H9 (cell line): ENCODE measurements around the gene ROPN1B. TPM values are rescaled to one million over a fixed set of nuclear protein-coding genes. Genes with fewer than 3 reads are reported as not detected.
"Not testable (repeated sequence)": the region's sequence is repeated elsewhere in the genome, so short reads cannot be mapped to it uniquely, and the experiment has no call there.

Experiments
- DNase-seq: peaks from one replicate; pipeline ENCODE4 v3.0.0-alpha.2; 2017
- H2AFZ ChIP-seq: one replicate; pipeline ENCODE4 v1.6.1; 2013; ENCODE audit warnings: mild to moderate bottlenecking, low read length, control low read depth, moderate library complexity
- H2AK5ac ChIP-seq: 2 replicates; pipeline ENCODE4 v1.6.1; 2013; ENCODE audit warnings: low read length, control low read depth, mixed read lengths; ENCODE audit not compliant: insufficient read length
- H2BK120ac ChIP-seq: one replicate; pipeline ENCODE4 v1.6.1; 2013; ENCODE audit warnings: low read depth, mild to moderate bottlenecking, low read length, control low read depth, inconsistent platforms; ENCODE audit not compliant: poor library complexity, severe bottlenecking
- H2BK12ac ChIP-seq: 2 replicates; pipeline ENCODE4 v1.6.1; 2013; ENCODE audit warnings: low read length, control low read depth, mixed read lengths, low read depth; ENCODE audit not compliant: insufficient read length
- H2BK15ac ChIP-seq: 2 replicates; pipeline ENCODE4 v1.6.1; 2013; ENCODE audit warnings: low read depth, low read length, control low read depth
- H2BK20ac ChIP-seq: one replicate; pipeline ENCODE4 v1.6.1; 2013; ENCODE audit warnings: low read depth, mild to moderate bottlenecking, low read length, control low read depth, inconsistent platforms; ENCODE audit not compliant: poor library complexity, severe bottlenecking
- H2BK5ac ChIP-seq: 2 replicates; pipeline ENCODE4 v1.6.1; 2013; ENCODE audit warnings: low read length, control low read depth, mixed read lengths; ENCODE audit not compliant: insufficient read length
- H3K14ac ChIP-seq: 2 replicates; pipeline ENCODE4 v1.6.1; 2013; ENCODE audit warnings: low read length, control low read depth; ENCODE audit not compliant: insufficient read depth
- H3K18ac ChIP-seq: 2 replicates; pipeline ENCODE4 v1.6.1; 2013; ENCODE audit warnings: low read depth, mild to moderate bottlenecking, mixed read lengths, low read length, control low read depth; ENCODE audit not compliant: insufficient read length
- H3K23ac ChIP-seq: 2 replicates; pipeline ENCODE4 v1.6.1; 2013; ENCODE audit warnings: low read length, control low read depth, mixed read lengths, low read depth; ENCODE audit not compliant: insufficient read length
- H3K23me2 ChIP-seq: 2 replicates; pipeline ENCODE4 v1.6.1; 2013; ENCODE audit warnings: low read depth, mild to moderate bottlenecking, mixed read lengths, low read length, control low read depth; ENCODE audit not compliant: insufficient read length, poor library complexity, severe bottlenecking
- H3K27ac ChIP-seq: 2 replicates; pipeline ENCODE4 v1.5.1; 2013; ENCODE audit warnings: low read length, control low read depth, mixed read lengths, low read depth; ENCODE audit not compliant: insufficient read length
- H3K27me3 ChIP-seq: 2 replicates; pipeline ENCODE4 v1.6.1; 2013; ENCODE audit warnings: low read length, control low read depth, inconsistent platforms; ENCODE audit not compliant: insufficient read depth
- H3K4ac ChIP-seq: 2 replicates; pipeline ENCODE4 v1.6.1; 2013; ENCODE audit warnings: low read depth, mild to moderate bottlenecking, control low read depth, inconsistent platforms, low read length, moderate library complexity
- H3K4me1 ChIP-seq: 2 replicates; pipeline ENCODE4 v1.6.1; 2013; ENCODE audit warnings: low read length, control low read depth, inconsistent platforms; ENCODE audit not compliant: insufficient read depth
- H3K4me2 ChIP-seq: 2 replicates; pipeline ENCODE4 v1.6.1; 2013; ENCODE audit warnings: low read length, control low read depth, mixed read lengths; ENCODE audit not compliant: insufficient read length, insufficient read depth
- H3K56ac ChIP-seq: 2 replicates; pipeline ENCODE4 v1.6.1; 2013; ENCODE audit warnings: low read depth, mild to moderate bottlenecking, mixed read lengths, low read length, control low read depth; ENCODE audit not compliant: insufficient read length
- H3K79me1 ChIP-seq: 2 replicates; pipeline ENCODE4 v1.6.1; 2013; ENCODE audit warnings: low read depth, mild to moderate bottlenecking, moderate library complexity, low read length, control low read depth, inconsistent platforms; ENCODE audit not compliant: insufficient read depth, poor library complexity, severe bottlenecking
- H3K79me2 ChIP-seq: 2 replicates; pipeline ENCODE4 v1.6.1; 2013; ENCODE audit warnings: low read length, control low read depth, inconsistent platforms; ENCODE audit not compliant: insufficient read depth
- H3K9ac ChIP-seq: 2 replicates; pipeline ENCODE4 v1.6.1; 2013; ENCODE audit warnings: low read length, control low read depth, mixed read lengths; ENCODE audit not compliant: insufficient read length; ENCODE audit errors: extremely low read depth
- H3K9me3 ChIP-seq: one replicate; pipeline ENCODE4 v1.6.1; 2013; ENCODE audit warnings: low read depth, low read length, inconsistent platforms; ENCODE audit not compliant: control insufficient read depth
- H3T11ph ChIP-seq: one replicate; pipeline ENCODE4 v1.6.1; 2013; ENCODE audit warnings: mild to moderate bottlenecking, low read length, control low read depth, inconsistent platforms
- H4K20me1 ChIP-seq: one replicate; pipeline ENCODE4 v1.6.1; 2013; ENCODE audit not compliant: control insufficient read depth, insufficient read length, insufficient read depth
- H4K5ac ChIP-seq: 2 replicates; pipeline ENCODE4 v1.6.1; 2013; ENCODE audit warnings: low read depth, mild to moderate bottlenecking, mixed read lengths, low read length, control low read depth; ENCODE audit not compliant: insufficient read length
- H4K8ac ChIP-seq: replicated peaks from 2 replicates; pipeline ENCODE4 v1.6.1; 2013; ENCODE audit warnings: low read length, control low read depth, mixed read lengths, low read depth; ENCODE audit not compliant: insufficient read length
- H4K91ac ChIP-seq: 2 replicates; pipeline ENCODE4 v1.6.1; 2013; ENCODE audit warnings: low read depth, mild to moderate bottlenecking, moderate library complexity, mixed read lengths, low read length, control low read depth; ENCODE audit not compliant: insufficient read length
- H3K27ac Mint-ChIP-seq, 3 experiments: 2 replicates in 2 of 3; 3 replicates in 1 of 3; pipeline ENCODE4 v1.8.0; 2020 to 2021; ENCODE audit warnings: mixed read lengths in 3 of 3, mild to moderate bottlenecking in 1 of 3, moderate library complexity in 1 of 3
- H3K27me3 Mint-ChIP-seq: 2 replicates; pipeline ENCODE4 v1.8.0; 2021; ENCODE audit warnings: low read depth, mild to moderate bottlenecking, moderate library complexity, mixed read lengths
- H3K36me3 Mint-ChIP-seq, 3 experiments: 2 replicates in 2 of 3; 3 replicates in 1 of 3; pipeline ENCODE4 v1.8.0; 2020 to 2021; ENCODE audit warnings: low read depth in 3 of 3, mixed read lengths in 3 of 3; ENCODE audit not compliant: insufficient read depth in 1 of 3
- H3K4me1 Mint-ChIP-seq, 2 experiments: 2 replicates each; pipeline ENCODE4 v1.8.0; 2020; ENCODE audit warnings: mixed read lengths in 2 of 2
- H3K4me3 Mint-ChIP-seq, 2 experiments: 2 replicates in 1 of 2; 3 replicates in 1 of 2; pipeline ENCODE4 v1.8.0; 2020 to 2021; ENCODE audit warnings: mild to moderate bottlenecking in 2 of 2, mixed read lengths in 2 of 2, moderate library complexity in 1 of 2
- H3K9me3 Mint-ChIP-seq, 2 experiments: 2 replicates in 1 of 2; 3 replicates in 1 of 2; pipeline ENCODE4 v1.8.0; 2020; ENCODE audit warnings: mild to moderate bottlenecking in 2 of 2, mixed read lengths in 2 of 2, moderate library complexity in 1 of 2
- CTCF ChIP-seq: fragments of 200-600 bp; sonication (generic); conservative IDR thresholded peaks from 3 replicates; pipeline ENCODE4 v1.8.0; 2021; ENCODE audit warnings: antibody characterized with exemption, mild to moderate bottlenecking
- WGBS: extraction: QIAGEN DNeasy Blood & Tissue Kit; methylation state at CpG from one replicate; pipeline ENCODE4 v1.1.7; 2013; ENCODE audit warnings: missing lambda C conversion rate, low lambda C conversion rate, mixed read lengths; ENCODE audit not compliant: insufficient read length; ENCODE audit errors: extremely low coverage; 5-methylcytosine and 5-hydroxymethylcytosine counted together
- total RNA-seq: library from RNA; stranded (reverse); gene quantifications from 2 replicates; pipeline ENCODE4 v1.2.1, GENCODE V29; 2021

The ROPN1B gene
- total RNA-seq, 1 experiment from 2014 or later: not detected

GRCh38 chr3:125921712-125922111 lies 47.3 kb upstream of the ROPN1B start:
- not testable (repeated sequence) for H3K27me3 Mint-ChIP-seq, H2BK5ac ChIP-seq, H3K23me2 ChIP-seq, H3K9me3 Mint-ChIP-seq, H4K5ac ChIP-seq, H3T11ph ChIP-seq, H2BK15ac ChIP-seq, H3K18ac ChIP-seq, H2BK120ac ChIP-seq, H4K8ac ChIP-seq, H3K9ac ChIP-seq, H4K20me1 ChIP-seq, H3K27me3 ChIP-seq, H2BK20ac ChIP-seq, H3K27ac ChIP-seq, H2AFZ ChIP-seq, H3K36me3 Mint-ChIP-seq, H4K91ac ChIP-seq, H3K4ac ChIP-seq, H3K4me1 Mint-ChIP-seq, H3K4me1 ChIP-seq, H3K79me2 ChIP-seq, H3K79me1 ChIP-seq, H3K56ac ChIP-seq, H3K9me3 ChIP-seq, H3K4me2 ChIP-seq, H3K23ac ChIP-seq, H3K14ac ChIP-seq, H2BK12ac ChIP-seq, H3K4me3 Mint-ChIP-seq, H2AK5ac ChIP-seq
- H3K27ac Mint-ChIP-seq: peak overlapping the region in 1 of 3 experiments; percentile 45; a peak in 1 of 7 replicates
- peak; percentile 81 for DNase-seq
- WGBS: no CpG with 5 or more reads among the region's 5 CpGs
- TF ChIP-seq CTCF: peak; percentile 74

GRCh38 chr3:125923324-125924115 lies 45.5 kb upstream of the ROPN1B start:
- not testable (repeated sequence) for H3K23ac ChIP-seq, H3K27ac Mint-ChIP-seq, H3K27me3 ChIP-seq, H3K27me3 Mint-ChIP-seq, H3K9me3 Mint-ChIP-seq, H2BK5ac ChIP-seq, H2BK20ac ChIP-seq, H3K56ac ChIP-seq, H3K4ac ChIP-seq, H3K79me1 ChIP-seq, H3K27ac ChIP-seq, H4K91ac ChIP-seq, H2AK5ac ChIP-seq, DNase-seq, H2AFZ ChIP-seq, H3K18ac ChIP-seq, H3K36me3 Mint-ChIP-seq, H3K4me1 ChIP-seq, H3K14ac ChIP-seq, H3K23me2 ChIP-seq, H2BK12ac ChIP-seq, H3K4me3 Mint-ChIP-seq, H3K79me2 ChIP-seq, H2BK15ac ChIP-seq, H3T11ph ChIP-seq, H3K4me1 Mint-ChIP-seq, H3K9ac ChIP-seq, H3K4me2 ChIP-seq, H4K5ac ChIP-seq, H2BK120ac ChIP-seq, H4K20me1 ChIP-seq, H3K9me3 ChIP-seq, H4K8ac ChIP-seq
- no CpG with 5 or more reads among the region's 16 CpGs for WGBS
